ENCODE results near the gene CDKL2. TPM values are rescaled to one million over a fixed set of nuclear protein-coding genes. Genes with fewer than 3 reads are reported as not detected.

CDKL2 gene
- total and polyA plus RNA-seq, 2 experiments from 2014 or later, result 1.8 to 3.1 TPM

GRCh38 chr4:75564023-75564422 is 66.3 kb downstream of the CDKL2 start:
- H3K27ac Mint-ChIP-seq, result no peak overlapping the region
- DNase-seq (ENCODE audit: low spot score) (no peak), ATAC-seq (no peak)
- no peaks in the 10 kb centered on the region for H3F3A ChIP-seq (replicated peaks; ENCODE audit: low read depth)
- no peaks in the 10 kb centered on the region for H3K4me1 ChIP-seq (ENCODE audit: insufficient read depth)
- no peaks in the 10 kb centered on the region for H4K20me1 ChIP-seq (replicated peaks; ENCODE audit: insufficient read depth)
- TF ChIP-seq ZNF114 (CRISPR knock-in tag; IDR thresholded peaks at IDR 0.05) (no peak), POLR2AphosphoS5 (IDR thresholded peaks at IDR 0.05; ENCODE audit: low read depth) (no peak), ZNF462 (CRISPR knock-in tag; IDR thresholded peaks at IDR 0.05) (no peak), JUNB (IDR thresholded peaks at IDR 0.05; ENCODE audit: unreplicated experiment) (no peak), EZH2phosphoT487 (IDR thresholded peaks at IDR 0.05; ENCODE audit: unreplicated experiment) (no peak), NANOG (IDR thresholded peaks at IDR 0.05; ENCODE audit: borderline replicate concordance) (no peak), ETS1 (IDR thresholded peaks at IDR 0.05) (no peak), CREB1 (CRISPR knock-in tag; IDR thresholded peaks at IDR 0.05; ENCODE audit: low read depth) (no peak), CTCF (conservative IDR thresholded peaks at IDR 0.05; ENCODE audit: low read depth in 2 of 2) (no peak), EZH2 (IDR thresholded peaks at IDR 0.05; ENCODE audit: low read depth, unreplicated experiment) (no peak)
- H3K4me3 ChIP-seq, result no peak overlapping the region
- no peaks in the 10 kb centered on the region for H3K36me3 ChIP-seq (ENCODE audit: insufficient read depth)
- H3K27ac ChIP-seq (ENCODE audit: low read depth), result no peak overlapping the region
- H3K79me2 ChIP-seq (replicated peaks; ENCODE audit: insufficient read depth), result no peaks in the 10 kb centered on the region
- H2AFZ ChIP-seq, result peak overlapping the region; percentile 58; the same call in 1 of the 2 replicates
- peaks cover 8% of the 10 kb centered on the region for H3K4me1 Mint-ChIP-seq
- peaks cover 19% of the 10 kb centered on the region for H3K9me3 Mint-ChIP-seq
- H3K4me2 ChIP-seq, result no peak overlapping the region
- H3K4me3 Mint-ChIP-seq, result no peak overlapping the region
- H3K27me3 Mint-ChIP-seq (ENCODE audit: insufficient read depth, low read depth, poor library complexity), result peaks cover 10% of the 10 kb centered on the region
- H3K9me2 ChIP-seq (ENCODE audit: insufficient read depth), result 0 out of 2 replicates have a peak, but pooled peaks cover 4% of the 10 kb centered on the region
- H3K36me3 Mint-ChIP-seq (ENCODE audit: low read depth), result peaks cover 8% of the 10 kb centered on the region; the same call in 2 of the 3 replicates
- no peaks in the 10 kb centered on the region for H3K27me3 ChIP-seq (ENCODE audit: insufficient read depth)
